ENCODE measurements around the gene ZFP42. TPM values are rescaled to one million over a fixed set of nuclear protein-coding genes. Genes with fewer than 3 reads are reported as not detected.

The ZFP42 gene
- total RNA-seq (2022; extraction: Qiagen RNA extraction): not detected in 5 replicates

GRCh38 chr4:187995322-187996207 lies at the start of gene ZFP42:
Gene ZFP42, plus strand, starts transcription at chr4:187995771. Its CDS starts 7,037 bp downstream, at chr4:188002808.

Other genes starting within 250 kb of the ZFP42 start
- 41.2 to 57.0 TPM (median 45.2 TPM) in 5 replicates for gene TRIML2, start 113.8 kb downstream of the ZFP42 start, total RNA-seq (2022; extraction: Qiagen RNA extraction)
- not detected in 5 replicates for gene TRIML1, start 143.7 kb downstream of the ZFP42 start, total RNA-seq (2022; extraction: Qiagen RNA extraction)

All from A549 treated with Mapracorat at 1 μM for 4 hours (cell line).